Measurements from ENCODE around the gene FXYD2.

The FXYD2 gene

GRCh38 chr11:117862753-117863152, 38.2 kb upstream of the FXYD2 start:
- no peak overlapping the region for H3K4me3 ChIP-seq (ENCODE audit: control insufficient read depth, low read depth, low read length)
- TF ChIP-seq CTCF (IDR thresholded peaks at IDR 0.05; ENCODE audit: control insufficient read depth, insufficient read depth, low read depth, low read length, missing control alignments): no peak
- no peak for DNase-seq (ENCODE audit: low read depth)

GRCh38 chr11:117862019-117862725, 37.6 kb upstream of the FXYD2 start:
- no peak for TF ChIP-seq CTCF (IDR thresholded peaks at IDR 0.05; ENCODE audit: control insufficient read depth, insufficient read depth, low read depth, low read length, missing control alignments)
- DNase-seq (ENCODE audit: low read depth): no peak
- H3K4me3 ChIP-seq (ENCODE audit: control insufficient read depth, low read depth, low read length): no peak overlapping the region

GRCh38 chr11:117861151-117862018, 36.8 kb upstream of the FXYD2 start:
- DNase-seq (ENCODE audit: low read depth): no peak
- TF ChIP-seq CTCF (IDR thresholded peaks at IDR 0.05; ENCODE audit: control insufficient read depth, insufficient read depth, low read depth, low read length, missing control alignments): no peak
- no peak overlapping the region for H3K4me3 ChIP-seq (ENCODE audit: control insufficient read depth, low read depth, low read length)

- DNase-seq (ENCODE audit: low read depth): no peak
- H3K4me3 ChIP-seq (ENCODE audit: control insufficient read depth, low read depth, low read length): no peak overlapping the region
- no peak for TF ChIP-seq CTCF (IDR thresholded peaks at IDR 0.05; ENCODE audit: control insufficient read depth, insufficient read depth, low read depth, low read length, missing control alignments)
Observed at GRCh38 chr11:117860139-117860538, 35.6 kb upstream of the FXYD2 start.

GRCh38 chr11:117859488-117860112, 35.1 kb upstream of the FXYD2 start:
- no peak for DNase-seq (ENCODE audit: low read depth)
- TF ChIP-seq CTCF (IDR thresholded peaks at IDR 0.05; ENCODE audit: control insufficient read depth, insufficient read depth, low read depth, low read length, missing control alignments): no peak
- no peak overlapping the region for H3K4me3 ChIP-seq (ENCODE audit: control insufficient read depth, low read depth, low read length)

- TF ChIP-seq CTCF (IDR thresholded peaks at IDR 0.05; ENCODE audit: control insufficient read depth, insufficient read depth, low read depth, low read length, missing control alignments): no peak
- no peak overlapping the region for H3K4me3 ChIP-seq (ENCODE audit: control insufficient read depth, low read depth, low read length)
- DNase-seq (ENCODE audit: low read depth): no peak
Observed at GRCh38 chr11:117859061-117859460, 34.5 kb upstream of the FXYD2 start.

Measured in AG09309 (cell line).